Liver (tissue), 9 donors: ENCODE measurements around the gene SNAI3. TPM values are rescaled to one million over a fixed set of nuclear protein-coding genes. Genes with fewer than 3 reads are reported as not detected.

Experiments
- DNase-seq: peaks from one replicate; pipeline ENCODE4 v3.0.0-alpha.2; 2017; ENCODE audit warnings: low spot score
- H3K27ac ChIP-seq, 2 donors: one replicate each; pipeline ENCODE4 v1.7.0; 2013; ENCODE audit warnings: inconsistent platforms in 2 of 2, low read length in 2 of 2, control low read depth in 1 of 2, low read depth in 1 of 2, mild to moderate bottlenecking in 1 of 2
- H3K27me3 ChIP-seq, 4 donors: one replicate each; pipeline versions ENCODE4 v1.6.1 to v1.7.0; 2013; ENCODE audit warnings: low read length in 3 of 4, inconsistent platforms in 1 of 4, mild to moderate bottlenecking in 1 of 4, moderate library complexity in 1 of 4; ENCODE audit not compliant: control insufficient read depth in 4 of 4, insufficient read depth in 4 of 4
- H3K36me3 ChIP-seq, 4 donors: one replicate each; pipeline versions ENCODE4 v1.6.1 to v1.7.0; 2013; ENCODE audit warnings: low read length in 3 of 4, mild to moderate bottlenecking in 3 of 4, low read depth in 1 of 4, moderate library complexity in 1 of 4; ENCODE audit not compliant: control insufficient read depth in 4 of 4, insufficient read depth in 3 of 4
- H3K4me1 ChIP-seq, 4 donors: one replicate each; pipeline versions ENCODE4 v1.6.1 to v1.7.0; 2013; ENCODE audit warnings: low read length in 3 of 4, mild to moderate bottlenecking in 3 of 4, moderate library complexity in 1 of 4; ENCODE audit not compliant: control insufficient read depth in 4 of 4, insufficient read depth in 4 of 4
- H3K4me3 ChIP-seq, 3 donors: one replicate each; pipeline versions ENCODE4 v1.6.1 to v1.7.0; 2013; ENCODE audit warnings: low read length in 3 of 3, control low read depth in 1 of 3, low read depth in 1 of 3, mild to moderate bottlenecking in 1 of 3
- H3K9ac ChIP-seq, 2 donors: one replicate each; pipeline ENCODE4 v1.7.0; 2013; ENCODE audit warnings: low read length in 2 of 2, mild to moderate bottlenecking in 2 of 2, moderate library complexity in 2 of 2, control low read depth in 1 of 2, low read depth in 1 of 2
- H3K9me3 ChIP-seq, 4 donors: one replicate each; pipeline versions ENCODE4 v1.6.1 to v1.7.0; 2013; ENCODE audit warnings: low read length in 3 of 4; ENCODE audit not compliant: control insufficient read depth in 4 of 4
- ATF3 ChIP-seq: IDR thresholded peaks from 2 replicates; pipeline ENCODE4 v1.6.1; 2016; ENCODE audit warnings: antibody characterized with exemption
- CTCF ChIP-seq: fragments of 150-350 bp; IDR thresholded peaks from 2 replicates; pipeline ENCODE4 v1.5.1; 2017; ENCODE audit warnings: improper control_type of control experiment, low read depth, low read length; ENCODE audit not compliant: missing input control
- FOXA1 ChIP-seq: IDR thresholded peaks from 2 replicates; pipeline ENCODE4 v1.6.1; 2016; ENCODE audit warnings: antibody characterized with exemption
- FOXA2 ChIP-seq: IDR thresholded peaks from 2 replicates; pipeline ENCODE4 v1.6.1; 2016; ENCODE audit warnings: antibody characterized with exemption
- GABPA ChIP-seq, 2 donors: IDR thresholded peaks in 1 of 2; conservative IDR thresholded peaks in 1 of 2; 2 replicates each; pipeline ENCODE4 v1.6.1; 2016; ENCODE audit warnings: antibody characterized with exemption in 2 of 2, mild to moderate bottlenecking in 1 of 2, moderate library complexity in 1 of 2
- HNF4A ChIP-seq, 2 donors: conservative IDR thresholded peaks; 2 replicates each; pipeline ENCODE4 v1.6.1; 2016; ENCODE audit warnings: antibody characterized with exemption in 2 of 2, mild to moderate bottlenecking in 2 of 2
- HNF4G ChIP-seq: IDR thresholded peaks from 2 replicates; pipeline ENCODE4 v1.6.1; 2016; ENCODE audit warnings: antibody characterized with exemption
- JUND ChIP-seq, 2 donors: IDR thresholded peaks; 2 replicates each; pipeline ENCODE4 v1.6.1; 2016; ENCODE audit warnings: antibody characterized with exemption in 2 of 2
- MAX ChIP-seq: IDR thresholded peaks from 2 replicates; pipeline ENCODE4 v1.6.1; 2016; ENCODE audit warnings: antibody characterized with exemption
- NR2F2 ChIP-seq: IDR thresholded peaks from 2 replicates; pipeline ENCODE4 v1.6.1; 2016; ENCODE audit warnings: antibody characterized with exemption
- RAD21 ChIP-seq, 2 donors: IDR thresholded peaks; 2 replicates each; pipeline ENCODE4 v1.6.1; 2016; ENCODE audit warnings: antibody characterized with exemption in 2 of 2, mild to moderate bottlenecking in 2 of 2
- REST ChIP-seq: IDR thresholded peaks from 2 replicates; pipeline ENCODE4 v1.6.1; 2016; ENCODE audit warnings: antibody characterized with exemption, mild to moderate bottlenecking
- RXRA ChIP-seq, 2 donors: IDR thresholded peaks; 2 replicates each; pipeline ENCODE4 v1.6.1; 2017 to 2018; ENCODE audit warnings: antibody characterized with exemption in 2 of 2, mild to moderate bottlenecking in 1 of 2
- SP1 ChIP-seq: IDR thresholded peaks from 2 replicates; pipeline ENCODE4 v1.6.1; 2018; ENCODE audit warnings: antibody characterized with exemption, mild to moderate bottlenecking
- TAF1 ChIP-seq: conservative IDR thresholded peaks from 2 replicates; pipeline ENCODE4 v1.6.1; 2016; ENCODE audit warnings: antibody characterized with exemption, mild to moderate bottlenecking
- YY1 ChIP-seq: IDR thresholded peaks from 2 replicates; pipeline ENCODE4 v1.6.1; 2016; ENCODE audit warnings: antibody characterized with exemption, mild to moderate bottlenecking
- ZBTB33 ChIP-seq: IDR thresholded peaks from 2 replicates; pipeline ENCODE4 v1.6.1; 2016; ENCODE audit warnings: antibody characterized with exemption
- WGBS: extraction: QIAGEN DNeasy Blood & Tissue Kit; methylation state at CpG from one replicate; pipeline ENCODE4 v1.1.7; 2013; 5-methylcytosine and 5-hydroxymethylcytosine counted together
- polyA plus RNA-seq, 2 donors: library from polyadenylated mRNA; stranded (reverse) in 1 of 2; unstranded in 1 of 2; fragments of 200-250 nt in 1 of 2; fragments of >200 nt in 1 of 2; fragmentation: Nextera tagmentation in 1 of 2; extraction: Ambion mirVana in 1 of 2; gene quantifications; one replicate each; pipeline versions ENCODE4 v1.2.1 to v1.2.3, GENCODE V29; 2013 to 2015
- total RNA-seq, 2 donors: library from RNA; depleted of rRNA; stranded (reverse); fragments of >200 nt; gene quantifications; one replicate each; pipeline ENCODE4 v1.2.3, GENCODE V29; 2014
- donor health status: healthy.
- donor health status: healthy.
- donor health status: healthy.
- donor health status: healthy.
- donor health status: healthy.

SNAI3 gene
- total and polyA plus RNA-seq, 4 donors, result 0.05 to 0.48 (median 0.20) TPM

GRCh38 chr16:88678224-88678979 lies 7.9 kb downstream of the SNAI3 start:
- Histone ChIP-seq H3K4me3 (no peak overlapping the region), H3K27ac (no peak overlapping the region), H3K4me1 (peaks cover 0 to 8% (median 0%) of the 10 kb centered on the region in 4 donors), H3K9ac (no peak overlapping the region), H3K9me3 (no peaks in the 10 kb centered on the region), H3K27me3 (no peaks in the 10 kb centered on the region), H3K36me3 (peaks cover 0 to 8% (median 0%) of the 10 kb centered on the region in 4 donors)
- TF ChIP-seq GABPA (IDR thresholded peaks at IDR 0.05 in 1 of 2, conservative IDR thresholded peaks at IDR 0.05 in 1 of 2), result no peak
- no peak for TF ChIP-seq ZBTB33
- no peak for TF ChIP-seq FOXA1
- no peak for TF ChIP-seq YY1
- no peak for TF ChIP-seq RXRA (IDR thresholded peaks at IDR 0.05)
- TF ChIP-seq MAX, result no peak
- TF ChIP-seq HNF4G, result no peak
- no peak for TF ChIP-seq CTCF
- TF ChIP-seq SP1, result no peak
- TF ChIP-seq FOXA2, result no peak
- no peak for TF ChIP-seq JUND (IDR thresholded peaks at IDR 0.05)
- no peak for DNase-seq
- 64% methylated on average over 32 of the region's 32 CpGs for WGBS

- no peak for DNase-seq
- H3K4me3 ChIP-seq, result no peak overlapping the region
- H3K36me3 ChIP-seq, result peaks cover 0 to 8% (median 0%) of the 10 kb centered on the region in 4 donors
- no peak overlapping the region for H3K9ac ChIP-seq
- H3K9me3 ChIP-seq, result no peaks in the 10 kb centered on the region
- TF ChIP-seq FOXA2, result no peak
- no peak for TF ChIP-seq JUND (IDR thresholded peaks at IDR 0.05)
- no peak for TF ChIP-seq TAF1
- TF ChIP-seq ATF3, result no peak
- TF ChIP-seq YY1, result no peak
- TF ChIP-seq RAD21 (IDR thresholded peaks at IDR 0.05), result no peak
- TF ChIP-seq HNF4A (conservative IDR thresholded peaks at IDR 0.05), result no peak
- TF ChIP-seq CTCF, result no peak
- no peak for TF ChIP-seq RXRA (IDR thresholded peaks at IDR 0.05)
- no peak for TF ChIP-seq FOXA1
- TF ChIP-seq HNF4G, result no peak
- no peak for TF ChIP-seq GABPA (IDR thresholded peaks at IDR 0.05 in 1 of 2, conservative IDR thresholded peaks at IDR 0.05 in 1 of 2)
- no peak for TF ChIP-seq SP1
- no peak for TF ChIP-seq NR2F2
- no peak for TF ChIP-seq ZBTB33
- no peak for TF ChIP-seq REST
- WGBS, result 80% methylated on average over 13 of the region's 13 CpGs
- peaks cover 0 to 8% (median 0%) of the 10 kb centered on the region in 4 donors for H3K4me1 ChIP-seq
- H3K27ac ChIP-seq, result no peak overlapping the region
- no peaks in the 10 kb centered on the region for H3K27me3 ChIP-seq
Observed at GRCh38 chr16:88677721-88678120, 8.6 kb downstream of the SNAI3 start.
